NCI-H2196 treated with DMSO at 0.1 percent for 48 hours (cell line): ENCODE measurements around the gene SERINC1.
"Not testable (repeated sequence)": the region's sequence is repeated elsewhere in the genome, so short reads cannot be mapped to it uniquely, and the experiment has no call there.

Source experiments
- DNase-seq: peaks from one replicate; lab custom pipeline; 2025; ENCODE audit not compliant: unreplicated experiment; lab: John Stamatoyannopoulos, UW

The SERINC1 gene

GRCh38 chr6:122471107-122472021 is at the start of gene SERINC1:
SERINC1 (minus strand) TSS chr6:122471807; CDS start chr6:122471737, 70 bp downstream.
- DNase-seq, result peak; percentile 75

GRCh38 chr6:122511193-122511924 is 39.8 kb upstream of the SERINC1 start:
- no peak for DNase-seq

GRCh38 chr6:122505170-122505569 is 33.6 kb upstream of the SERINC1 start:
- not testable (repeated sequence) for DNase-seq

- no peak for DNase-seq
These were observed 29.9 kb upstream of the SERINC1 start for GRCh38 chr6:122501475-122501874.

- no peak for DNase-seq
These were observed 24.0 kb upstream of the SERINC1 start for GRCh38 chr6:122495612-122496011.

GRCh38 chr6:122494665-122495272 is 23.2 kb upstream of the SERINC1 start:
- peak; percentile 16 for DNase-seq

- DNase-seq, result peak; percentile 52
These were observed 20.4 kb upstream of the SERINC1 start for GRCh38 chr6:122491919-122492555.

GRCh38 chr6:122490607-122491006 is 19.0 kb upstream of the SERINC1 start:
- no peak for DNase-seq

GRCh38 chr6:122484760-122485159 is 13.2 kb upstream of the SERINC1 start:
- no peak for DNase-seq

GRCh38 chr6:122482750-122483080 is 11.1 kb upstream of the SERINC1 start:
- no peak for DNase-seq

- DNase-seq, result no peak
These were observed 4.5 kb upstream of the SERINC1 start for GRCh38 chr6:122476131-122476530.

- no peak for DNase-seq
These were observed 374 bp upstream of the SERINC1 start for GRCh38 chr6:122472022-122472340.

GRCh38 chr6:122461885-122462284 is 9.7 kb downstream of the SERINC1 start:
- DNase-seq, result no peak

- not testable (repeated sequence) for DNase-seq
These were observed 11.7 kb downstream of the SERINC1 start for GRCh38 chr6:122459865-122460416.

- DNase-seq, result no peak
These were observed 12.4 kb downstream of the SERINC1 start for GRCh38 chr6:122459240-122459639.

- no peak for DNase-seq
These were observed 13.5 kb downstream of the SERINC1 start for GRCh38 chr6:122458087-122458486.

- not testable (repeated sequence) for DNase-seq
These were observed 16.5 kb downstream of the SERINC1 start for GRCh38 chr6:122455116-122455515.

GRCh38 chr6:122454673-122455072 is 16.9 kb downstream of the SERINC1 start:
- no peak for DNase-seq

GRCh38 chr6:122452509-122452908 is 19.1 kb downstream of the SERINC1 start:
- DNase-seq, result no peak

GRCh38 chr6:122449069-122449468 is 22.5 kb downstream of the SERINC1 start:
- no peak for DNase-seq

- no peak for DNase-seq
These were observed 26.3 kb downstream of the SERINC1 start for GRCh38 chr6:122445274-122445673.
